ENCODE data around the gene FILIP1L.

Gene FILIP1L

GRCh38 chr3:100009276-100010086, 104.8 kb downstream of the FILIP1L start:
- Histone ChIP-seq H3K79me2 (ENCODE audit: control insufficient read depth, insufficient read depth, low read length, poor library complexity) (no peaks in the 10 kb centered on the region), H3K14ac (ENCODE audit: low read length) (no peak overlapping the region), H2AFZ (ENCODE audit: insufficient read depth, low read length, poor library complexity) (no peak overlapping the region), H2BK120ac (ENCODE audit: insufficient read depth, low read length, poor library complexity) (no peak overlapping the region), H2BK5ac (ENCODE audit: low read depth, low read length, poor library complexity) (no peak overlapping the region), H4K8ac (ENCODE audit: low read depth, low read length) (no peak overlapping the region), H3K9me3 (ENCODE audit: insufficient read depth, low read depth, low read length) (no peaks in the 10 kb centered on the region), H3K4me3 (ENCODE audit: low read depth, low read length) (no peak overlapping the region), H3K4ac (ENCODE audit: low read depth, low read length) (no peak overlapping the region), H4K12ac (ENCODE audit: low read depth, low read length) (no peak overlapping the region), H3K27me3 (ENCODE audit: insufficient read depth, low read length) (no peaks in the 10 kb centered on the region), H3K36me3 (ENCODE audit: control insufficient read depth in 1 of 2, insufficient read depth in 2 of 2, low read length in 2 of 2) (no peaks in the 10 kb centered on the region), H3K79me1 (ENCODE audit: low read length) (peaks cover 5% of the 10 kb centered on the region), H3K9ac (ENCODE audit: low read length) (no peak overlapping the region), H3K18ac (ENCODE audit: low read length) (no peak overlapping the region), H3K23ac (ENCODE audit: low read length) (no peak overlapping the region), H3K4me2 (ENCODE audit: low read length) (no peak overlapping the region), H4K91ac (ENCODE audit: low read depth, low read length) (no peak overlapping the region), H2BK12ac (ENCODE audit: low read length) (no peak overlapping the region), H3K4me1 (ENCODE audit: control insufficient read depth in 1 of 2, insufficient read depth in 2 of 2, low read length in 2 of 2) (peaks cover 2 to 3% of the 10 kb centered on the region in 2 experiments), H2AK5ac (ENCODE audit: low read length) (no peak overlapping the region), H3K27ac (ENCODE audit: low read depth, low read length) (no peak overlapping the region)
- no peak for DNase-seq
- no CpG with 5 or more reads among the region's 5 CpGs for WGBS (ENCODE audit: extremely low coverage, insufficient coverage, insufficient read length)

- no peak overlapping the region for H4K12ac ChIP-seq (ENCODE audit: low read depth, low read length)
- no peaks in the 10 kb centered on the region for H3K27me3 ChIP-seq (ENCODE audit: insufficient read depth, low read length)
- no peak overlapping the region for H2AFZ ChIP-seq (ENCODE audit: insufficient read depth, low read length, poor library complexity)
- H2BK5ac ChIP-seq (ENCODE audit: low read depth, low read length, poor library complexity), result no peak overlapping the region
- H3K23ac ChIP-seq (ENCODE audit: low read length), result no peak overlapping the region
- no peak overlapping the region for H3K4me3 ChIP-seq (ENCODE audit: low read depth, low read length)
- no peak overlapping the region for H3K14ac ChIP-seq (ENCODE audit: low read length)
- H2AK5ac ChIP-seq (ENCODE audit: low read length), result no peak overlapping the region
- no peak overlapping the region for H3K4me2 ChIP-seq (ENCODE audit: low read length)
- H3K4ac ChIP-seq (ENCODE audit: low read depth, low read length), result no peak overlapping the region
- H3K79me2 ChIP-seq (ENCODE audit: control insufficient read depth, insufficient read depth, low read length, poor library complexity), result no peaks in the 10 kb centered on the region
- H4K91ac ChIP-seq (ENCODE audit: low read depth, low read length), result no peak overlapping the region
- H3K9me3 ChIP-seq (ENCODE audit: insufficient read depth, low read depth, low read length), result no peaks in the 10 kb centered on the region
- H2BK12ac ChIP-seq (ENCODE audit: low read length), result no peak overlapping the region
- no peak overlapping the region for H4K8ac ChIP-seq (ENCODE audit: low read depth, low read length)
- peaks cover 3% of the 10 kb centered on the region in 2 experiments for H3K4me1 ChIP-seq (ENCODE audit: control insufficient read depth in 1 of 2, insufficient read depth in 2 of 2, low read length in 2 of 2)
- H3K18ac ChIP-seq (ENCODE audit: low read length), result no peak overlapping the region
- no peak overlapping the region for H3K9ac ChIP-seq (ENCODE audit: low read length)
- H2BK120ac ChIP-seq (ENCODE audit: insufficient read depth, low read length, poor library complexity), result no peak overlapping the region
- no peak overlapping the region for H3K27ac ChIP-seq (ENCODE audit: low read depth, low read length)
- peaks cover 9% of the 10 kb centered on the region for H3K79me1 ChIP-seq (ENCODE audit: low read length)
- DNase-seq, result no peak
- no peaks in the 10 kb centered on the region for H3K36me3 ChIP-seq (ENCODE audit: control insufficient read depth in 1 of 2, insufficient read depth in 2 of 2, low read length in 2 of 2)
Measured at GRCh38 chr3:100008081-100008698, 106.1 kb downstream of the FILIP1L start.

- DNase-seq, result no peak
- no peak overlapping the region for H3K27ac ChIP-seq (ENCODE audit: low read depth, low read length)
- H4K91ac ChIP-seq (ENCODE audit: low read depth, low read length), result no peak overlapping the region
- H2AK5ac ChIP-seq (ENCODE audit: low read length), result no peak overlapping the region
- no peak overlapping the region for H2AFZ ChIP-seq (ENCODE audit: insufficient read depth, low read length, poor library complexity)
- H3K4me3 ChIP-seq (ENCODE audit: low read depth, low read length), result no peak overlapping the region
- WGBS (ENCODE audit: extremely low coverage, insufficient coverage, insufficient read length), result no CpG with 5 or more reads among the region's 3 CpGs
- no peak overlapping the region for H2BK120ac ChIP-seq (ENCODE audit: insufficient read depth, low read length, poor library complexity)
- no peak overlapping the region for H3K4me2 ChIP-seq (ENCODE audit: low read length)
- H3K4me1 ChIP-seq (ENCODE audit: control insufficient read depth in 1 of 2, insufficient read depth in 2 of 2, low read length in 2 of 2), result peaks cover 3 to 4% of the 10 kb centered on the region in 2 experiments
- H3K36me3 ChIP-seq (ENCODE audit: control insufficient read depth in 1 of 2, insufficient read depth in 2 of 2, low read length in 2 of 2), result no peaks in the 10 kb centered on the region
- no peak overlapping the region for H4K8ac ChIP-seq (ENCODE audit: low read depth, low read length)
- no peaks in the 10 kb centered on the region for H3K79me2 ChIP-seq (ENCODE audit: control insufficient read depth, insufficient read depth, low read length, poor library complexity)
- H3K9me3 ChIP-seq (ENCODE audit: insufficient read depth, low read depth, low read length), result no peaks in the 10 kb centered on the region
- no peak overlapping the region for H3K14ac ChIP-seq (ENCODE audit: low read length)
- H3K4ac ChIP-seq (ENCODE audit: low read depth, low read length), result no peak overlapping the region
- no peak overlapping the region for H3K9ac ChIP-seq (ENCODE audit: low read length)
- H3K18ac ChIP-seq (ENCODE audit: low read length), result no peak overlapping the region
- H2BK5ac ChIP-seq (ENCODE audit: low read depth, low read length, poor library complexity), result no peak overlapping the region
- H4K12ac ChIP-seq (ENCODE audit: low read depth, low read length), result no peak overlapping the region
- H2BK12ac ChIP-seq (ENCODE audit: low read length), result peak overlapping the region; percentile 80
- H3K79me1 ChIP-seq (ENCODE audit: low read length), result peaks cover 12% of the 10 kb centered on the region
- no peaks in the 10 kb centered on the region for H3K27me3 ChIP-seq (ENCODE audit: insufficient read depth, low read length)
- H3K23ac ChIP-seq (ENCODE audit: low read length), result no peak overlapping the region
Measured at GRCh38 chr3:100007313-100007712, 107.0 kb downstream of the FILIP1L start.

GRCh38 chr3:100006570-100007271, 107.6 kb downstream of the FILIP1L start:
- WGBS (ENCODE audit: extremely low coverage, insufficient coverage, insufficient read length), result no CpG with 5 or more reads among the region's 2 CpGs
- no peak overlapping the region for H2AK5ac ChIP-seq (ENCODE audit: low read length)
- no peak overlapping the region for H4K12ac ChIP-seq (ENCODE audit: low read depth, low read length)
- peaks cover 6 to 7% of the 10 kb centered on the region in 2 experiments for H3K4me1 ChIP-seq (ENCODE audit: control insufficient read depth in 1 of 2, insufficient read depth in 2 of 2, low read length in 2 of 2)
- H3K27ac ChIP-seq (ENCODE audit: low read depth, low read length), result no peak overlapping the region
- peaks cover 15% of the 10 kb centered on the region for H3K79me1 ChIP-seq (ENCODE audit: low read length)
- no peak overlapping the region for H3K4ac ChIP-seq (ENCODE audit: low read depth, low read length)
- no peaks in the 10 kb centered on the region for H3K27me3 ChIP-seq (ENCODE audit: insufficient read depth, low read length)
- DNase-seq, result peak in 1 of 2 donors; percentile 43
- no peak overlapping the region for H4K91ac ChIP-seq (ENCODE audit: low read depth, low read length)
- no peak overlapping the region for H3K4me2 ChIP-seq (ENCODE audit: low read length)
- H3K14ac ChIP-seq (ENCODE audit: low read length), result no peak overlapping the region
- H3K9ac ChIP-seq (ENCODE audit: low read length), result no peak overlapping the region
- no peak overlapping the region for H2BK12ac ChIP-seq (ENCODE audit: low read length)
- H4K8ac ChIP-seq (ENCODE audit: low read depth, low read length), result no peak overlapping the region
- no peaks in the 10 kb centered on the region for H3K9me3 ChIP-seq (ENCODE audit: insufficient read depth, low read depth, low read length)
- no peak overlapping the region for H2AFZ ChIP-seq (ENCODE audit: insufficient read depth, low read length, poor library complexity)
- no peak overlapping the region for H3K23ac ChIP-seq (ENCODE audit: low read length)
- no peak overlapping the region for H3K4me3 ChIP-seq (ENCODE audit: low read depth, low read length)
- no peak overlapping the region for H2BK5ac ChIP-seq (ENCODE audit: low read depth, low read length, poor library complexity)
- H3K36me3 ChIP-seq (ENCODE audit: control insufficient read depth in 1 of 2, insufficient read depth in 2 of 2, low read length in 2 of 2), result no peaks in the 10 kb centered on the region
- H3K79me2 ChIP-seq (ENCODE audit: control insufficient read depth, insufficient read depth, low read length, poor library complexity), result no peaks in the 10 kb centered on the region
- no peak overlapping the region for H3K18ac ChIP-seq (ENCODE audit: low read length)
- H2BK120ac ChIP-seq (ENCODE audit: insufficient read depth, low read length, poor library complexity), result no peak overlapping the region
